H9 (cell line): ENCODE measurements around the gene RAET1G. TPM values are rescaled to one million over a fixed set of nuclear protein-coding genes. Genes with fewer than 3 reads are reported as not detected.

Experiments
- DNase-seq: peaks from one replicate; pipeline ENCODE4 v3.0.0-alpha.2; 2017
- H2AFZ ChIP-seq: one replicate; pipeline ENCODE4 v1.6.1; 2013; ENCODE audit warnings: mild to moderate bottlenecking, low read length, control low read depth, moderate library complexity
- H2AK5ac ChIP-seq: 2 replicates; pipeline ENCODE4 v1.6.1; 2013; ENCODE audit warnings: low read length, control low read depth, mixed read lengths; ENCODE audit not compliant: insufficient read length
- H2BK120ac ChIP-seq: one replicate; pipeline ENCODE4 v1.6.1; 2013; ENCODE audit warnings: low read depth, mild to moderate bottlenecking, low read length, control low read depth, inconsistent platforms; ENCODE audit not compliant: poor library complexity, severe bottlenecking
- H2BK12ac ChIP-seq: 2 replicates; pipeline ENCODE4 v1.6.1; 2013; ENCODE audit warnings: low read length, control low read depth, mixed read lengths, low read depth; ENCODE audit not compliant: insufficient read length
- H2BK15ac ChIP-seq: 2 replicates; pipeline ENCODE4 v1.6.1; 2013; ENCODE audit warnings: low read depth, low read length, control low read depth
- H2BK20ac ChIP-seq: one replicate; pipeline ENCODE4 v1.6.1; 2013; ENCODE audit warnings: low read depth, mild to moderate bottlenecking, low read length, control low read depth, inconsistent platforms; ENCODE audit not compliant: poor library complexity, severe bottlenecking
- H2BK5ac ChIP-seq: 2 replicates; pipeline ENCODE4 v1.6.1; 2013; ENCODE audit warnings: low read length, control low read depth, mixed read lengths; ENCODE audit not compliant: insufficient read length
- H3K14ac ChIP-seq: 2 replicates; pipeline ENCODE4 v1.6.1; 2013; ENCODE audit warnings: low read length, control low read depth; ENCODE audit not compliant: insufficient read depth
- H3K18ac ChIP-seq: 2 replicates; pipeline ENCODE4 v1.6.1; 2013; ENCODE audit warnings: low read depth, mild to moderate bottlenecking, mixed read lengths, low read length, control low read depth; ENCODE audit not compliant: insufficient read length
- H3K23ac ChIP-seq: 2 replicates; pipeline ENCODE4 v1.6.1; 2013; ENCODE audit warnings: low read length, control low read depth, mixed read lengths, low read depth; ENCODE audit not compliant: insufficient read length
- H3K23me2 ChIP-seq: 2 replicates; pipeline ENCODE4 v1.6.1; 2013; ENCODE audit warnings: low read depth, mild to moderate bottlenecking, mixed read lengths, low read length, control low read depth; ENCODE audit not compliant: insufficient read length, poor library complexity, severe bottlenecking
- H3K27ac ChIP-seq: 2 replicates; pipeline ENCODE4 v1.5.1; 2013; ENCODE audit warnings: low read length, control low read depth, mixed read lengths, low read depth; ENCODE audit not compliant: insufficient read length
- H3K27me3 ChIP-seq: 2 replicates; pipeline ENCODE4 v1.6.1; 2013; ENCODE audit warnings: low read length, control low read depth, inconsistent platforms; ENCODE audit not compliant: insufficient read depth
- H3K4ac ChIP-seq: 2 replicates; pipeline ENCODE4 v1.6.1; 2013; ENCODE audit warnings: low read depth, mild to moderate bottlenecking, control low read depth, inconsistent platforms, low read length, moderate library complexity
- H3K4me1 ChIP-seq: 2 replicates; pipeline ENCODE4 v1.6.1; 2013; ENCODE audit warnings: low read length, control low read depth, inconsistent platforms; ENCODE audit not compliant: insufficient read depth
- H3K4me2 ChIP-seq: 2 replicates; pipeline ENCODE4 v1.6.1; 2013; ENCODE audit warnings: low read length, control low read depth, mixed read lengths; ENCODE audit not compliant: insufficient read length, insufficient read depth
- H3K56ac ChIP-seq: 2 replicates; pipeline ENCODE4 v1.6.1; 2013; ENCODE audit warnings: low read depth, mild to moderate bottlenecking, mixed read lengths, low read length, control low read depth; ENCODE audit not compliant: insufficient read length
- H3K79me1 ChIP-seq: 2 replicates; pipeline ENCODE4 v1.6.1; 2013; ENCODE audit warnings: low read depth, mild to moderate bottlenecking, moderate library complexity, low read length, control low read depth, inconsistent platforms; ENCODE audit not compliant: insufficient read depth, poor library complexity, severe bottlenecking
- H3K79me2 ChIP-seq: 2 replicates; pipeline ENCODE4 v1.6.1; 2013; ENCODE audit warnings: low read length, control low read depth, inconsistent platforms; ENCODE audit not compliant: insufficient read depth
- H3K9ac ChIP-seq: 2 replicates; pipeline ENCODE4 v1.6.1; 2013; ENCODE audit warnings: low read length, control low read depth, mixed read lengths; ENCODE audit not compliant: insufficient read length; ENCODE audit errors: extremely low read depth
- H3K9me3 ChIP-seq: one replicate; pipeline ENCODE4 v1.6.1; 2013; ENCODE audit warnings: low read depth, low read length, inconsistent platforms; ENCODE audit not compliant: control insufficient read depth
- H3T11ph ChIP-seq: one replicate; pipeline ENCODE4 v1.6.1; 2013; ENCODE audit warnings: mild to moderate bottlenecking, low read length, control low read depth, inconsistent platforms
- H4K20me1 ChIP-seq: one replicate; pipeline ENCODE4 v1.6.1; 2013; ENCODE audit not compliant: control insufficient read depth, insufficient read length, insufficient read depth
- H4K5ac ChIP-seq: 2 replicates; pipeline ENCODE4 v1.6.1; 2013; ENCODE audit warnings: low read depth, mild to moderate bottlenecking, mixed read lengths, low read length, control low read depth; ENCODE audit not compliant: insufficient read length
- H4K8ac ChIP-seq: replicated peaks from 2 replicates; pipeline ENCODE4 v1.6.1; 2013; ENCODE audit warnings: low read length, control low read depth, mixed read lengths, low read depth; ENCODE audit not compliant: insufficient read length
- H4K91ac ChIP-seq: 2 replicates; pipeline ENCODE4 v1.6.1; 2013; ENCODE audit warnings: low read depth, mild to moderate bottlenecking, moderate library complexity, mixed read lengths, low read length, control low read depth; ENCODE audit not compliant: insufficient read length
- H3K27ac Mint-ChIP-seq, 3 experiments: 2 replicates in 2 of 3; 3 replicates in 1 of 3; pipeline ENCODE4 v1.8.0; 2020 to 2021; ENCODE audit warnings: mixed read lengths in 3 of 3, mild to moderate bottlenecking in 1 of 3, moderate library complexity in 1 of 3
- H3K27me3 Mint-ChIP-seq: 2 replicates; pipeline ENCODE4 v1.8.0; 2021; ENCODE audit warnings: low read depth, mild to moderate bottlenecking, moderate library complexity, mixed read lengths
- H3K36me3 Mint-ChIP-seq, 3 experiments: 2 replicates in 2 of 3; 3 replicates in 1 of 3; pipeline ENCODE4 v1.8.0; 2020 to 2021; ENCODE audit warnings: low read depth in 3 of 3, mixed read lengths in 3 of 3; ENCODE audit not compliant: insufficient read depth in 1 of 3
- H3K4me1 Mint-ChIP-seq, 2 experiments: 2 replicates each; pipeline ENCODE4 v1.8.0; 2020; ENCODE audit warnings: mixed read lengths in 2 of 2
- H3K4me3 Mint-ChIP-seq, 2 experiments: 2 replicates in 1 of 2; 3 replicates in 1 of 2; pipeline ENCODE4 v1.8.0; 2020 to 2021; ENCODE audit warnings: mild to moderate bottlenecking in 2 of 2, mixed read lengths in 2 of 2, moderate library complexity in 1 of 2
- H3K9me3 Mint-ChIP-seq, 2 experiments: 2 replicates in 1 of 2; 3 replicates in 1 of 2; pipeline ENCODE4 v1.8.0; 2020; ENCODE audit warnings: mild to moderate bottlenecking in 2 of 2, mixed read lengths in 2 of 2, moderate library complexity in 1 of 2
- CTCF ChIP-seq: fragments of 200-600 bp; sonication (generic); conservative IDR thresholded peaks from 3 replicates; pipeline ENCODE4 v1.8.0; 2021; ENCODE audit warnings: antibody characterized with exemption, mild to moderate bottlenecking
- WGBS: extraction: QIAGEN DNeasy Blood & Tissue Kit; methylation state at CpG from one replicate; pipeline ENCODE4 v1.1.7; 2013; ENCODE audit warnings: missing lambda C conversion rate, low lambda C conversion rate, mixed read lengths; ENCODE audit not compliant: insufficient read length; ENCODE audit errors: extremely low coverage; 5-methylcytosine and 5-hydroxymethylcytosine counted together
- total RNA-seq: library from RNA; stranded (reverse); gene quantifications from 2 replicates; pipeline ENCODE4 v1.2.1, GENCODE V29; 2021

The RAET1G gene
- total RNA-seq, 1 experiment from 2014 or later: not detected

- H3K23me2 ChIP-seq: no peaks in the 10 kb centered on the region
- H2AK5ac ChIP-seq: no peak overlapping the region
- Mint-ChIP-seq H3K27ac (no peak overlapping the region), H3K27me3 (peaks cover 21% of the 10 kb centered on the region), H3K4me1 (peaks cover 3 to 7% of the 10 kb centered on the region in 2 experiments; a peak in 3 of 4 replicates), H3K9me3 (no peaks in the 10 kb centered on the region), H3K36me3 (peaks cover 0 to 2% (median 0%) of the 10 kb centered on the region in 3 experiments; a peak in 1 of 7 replicates), H3K4me3 (no peak overlapping the region)
- H3K18ac ChIP-seq: no peak overlapping the region
- H4K8ac ChIP-seq: no peak overlapping the region
- H2BK5ac ChIP-seq: no peak overlapping the region
- H3K4ac ChIP-seq: no peak overlapping the region
- H2BK120ac ChIP-seq: no peak overlapping the region
- no peaks in the 10 kb centered on the region for H4K20me1 ChIP-seq
- H4K5ac ChIP-seq: no peak overlapping the region
- no peak overlapping the region for H2BK15ac ChIP-seq
- H3K4me2 ChIP-seq: no peak overlapping the region
- no peak overlapping the region for H2AFZ ChIP-seq
- no peak for DNase-seq
- no peak overlapping the region for H3K27ac ChIP-seq
- no peak for TF ChIP-seq CTCF
- no peaks in the 10 kb centered on the region for H3K79me2 ChIP-seq
- H3K27me3 ChIP-seq: no peaks in the 10 kb centered on the region; the same call in 1 of the 2 replicates
- no peak overlapping the region for H3K56ac ChIP-seq
- no peak overlapping the region for H3K9ac ChIP-seq
- H3K4me1 ChIP-seq: no peaks in the 10 kb centered on the region; the same call in 1 of the 2 replicates
- WGBS: no CpG with 5 or more reads among the region's 7 CpGs
- no peaks in the 10 kb centered on the region for H3K79me1 ChIP-seq
- H2BK20ac ChIP-seq: no peak overlapping the region
- H2BK12ac ChIP-seq: no peak overlapping the region
- H3T11ph ChIP-seq: no peak overlapping the region
- no peak overlapping the region for H3K14ac ChIP-seq
- no peak overlapping the region for H4K91ac ChIP-seq
- no peak overlapping the region for H3K23ac ChIP-seq
- H3K9me3 ChIP-seq: no peaks in the 10 kb centered on the region
Measured at GRCh38 chr6:149899926-149900619, 22.8 kb downstream of the RAET1G start.
